Adipocyte (in vitro differentiated cells): ENCODE results near the gene RYR3.

Experiments used
- DNase-seq: peaks from one replicate; pipeline ENCODE4 v3.0.0-alpha.2; 2015; ENCODE audit warnings: low read depth
- H3K27me3 ChIP-seq: replicated peaks from 2 replicates; pipeline ENCODE4 v1.7.0; 2013; ENCODE audit warnings: mild to moderate bottlenecking, low read length, moderate library complexity; ENCODE audit not compliant: control insufficient read depth, insufficient read depth
- H3K36me3 ChIP-seq: 2 replicates; pipeline ENCODE4 v1.7.0; 2013; ENCODE audit warnings: low read length, mild to moderate bottlenecking, moderate library complexity; ENCODE audit not compliant: control insufficient read depth, insufficient read depth, severe bottlenecking
- H3K4me1 ChIP-seq: 2 replicates; pipeline ENCODE4 v1.7.0; 2013; ENCODE audit warnings: mild to moderate bottlenecking, low read length, moderate library complexity; ENCODE audit not compliant: control insufficient read depth, insufficient read depth
- H3K4me3 ChIP-seq: 2 replicates; pipeline ENCODE4 v1.7.0; 2013; ENCODE audit warnings: mild to moderate bottlenecking, low read length, moderate library complexity
- H3K9ac ChIP-seq: 2 replicates; pipeline ENCODE4 v1.7.0; 2013; ENCODE audit warnings: mild to moderate bottlenecking, low read length, moderate library complexity
- H3K9me3 ChIP-seq: 2 replicates; pipeline ENCODE4 v1.7.0; 2013; ENCODE audit warnings: mild to moderate bottlenecking, low read length, moderate library complexity; ENCODE audit not compliant: control insufficient read depth

Gene RYR3

GRCh38 chr15:33859992-33860545, 549.3 kb downstream of the RYR3 start:
- Histone ChIP-seq H3K9ac (no peak overlapping the region), H3K27me3 (no peaks in the 10 kb centered on the region), H3K36me3 (peaks cover 6% of the 10 kb centered on the region), H3K4me3 (no peak overlapping the region), H3K9me3 (no peaks in the 10 kb centered on the region), H3K4me1 (peaks cover 6% of the 10 kb centered on the region)
- no peak for DNase-seq

GRCh38 chr15:33860754-33861153, 550.0 kb downstream of the RYR3 start:
- Histone ChIP-seq H3K9me3 (no peaks in the 10 kb centered on the region), H3K36me3 (peaks cover 6% of the 10 kb centered on the region), H3K4me3 (no peak overlapping the region), H3K4me1 (peaks cover 12% of the 10 kb centered on the region), H3K9ac (no peak overlapping the region), H3K27me3 (no peaks in the 10 kb centered on the region)
- DNase-seq = peak; percentile 39

- Histone ChIP-seq H3K4me1 (peaks cover 17% of the 10 kb centered on the region), H3K36me3 (peaks cover 6% of the 10 kb centered on the region), H3K9ac (no peak overlapping the region), H3K9me3 (no peaks in the 10 kb centered on the region), H3K27me3 (no peaks in the 10 kb centered on the region), H3K4me3 (no peak overlapping the region)
- DNase-seq = no peak
Measured at GRCh38 chr15:33864360-33865075, 553.8 kb downstream of the RYR3 start.

GRCh38 chr15:33865416-33865815, 554.6 kb downstream of the RYR3 start:
- Histone ChIP-seq H3K36me3 (peaks cover 6% of the 10 kb centered on the region), H3K9ac (no peak overlapping the region), H3K4me1 (peaks cover 17% of the 10 kb centered on the region), H3K9me3 (no peaks in the 10 kb centered on the region), H3K27me3 (no peaks in the 10 kb centered on the region), H3K4me3 (no peak overlapping the region)
- peak; percentile 9 for DNase-seq

- H3K27me3 ChIP-seq = no peaks in the 10 kb centered on the region
- H3K4me3 ChIP-seq = no peak overlapping the region
- no peak for DNase-seq
Measured at GRCh38 chr15:33866101-33866737, 555.5 kb downstream of the RYR3 start.

GRCh38 chr15:33871980-33872379, 561.2 kb downstream of the RYR3 start:
- DNase-seq = no peak
- no peaks in the 10 kb centered on the region for H3K36me3 ChIP-seq
- H3K9me3 ChIP-seq = no peaks in the 10 kb centered on the region
- H3K27me3 ChIP-seq = no peaks in the 10 kb centered on the region
- no peak overlapping the region for H3K4me3 ChIP-seq
- H3K4me1 ChIP-seq = peaks cover 5% of the 10 kb centered on the region
- H3K9ac ChIP-seq = no peak overlapping the region

More at GRCh38 chr15:33866101-33866737, 555.5 kb downstream of the RYR3 start:
- H3K9ac ChIP-seq = no peak overlapping the region
- no peaks in the 10 kb centered on the region for H3K9me3 ChIP-seq
- H3K36me3 ChIP-seq = peaks cover 6% of the 10 kb centered on the region
- H3K4me1 ChIP-seq = peaks cover 11% of the 10 kb centered on the region

DNA sequence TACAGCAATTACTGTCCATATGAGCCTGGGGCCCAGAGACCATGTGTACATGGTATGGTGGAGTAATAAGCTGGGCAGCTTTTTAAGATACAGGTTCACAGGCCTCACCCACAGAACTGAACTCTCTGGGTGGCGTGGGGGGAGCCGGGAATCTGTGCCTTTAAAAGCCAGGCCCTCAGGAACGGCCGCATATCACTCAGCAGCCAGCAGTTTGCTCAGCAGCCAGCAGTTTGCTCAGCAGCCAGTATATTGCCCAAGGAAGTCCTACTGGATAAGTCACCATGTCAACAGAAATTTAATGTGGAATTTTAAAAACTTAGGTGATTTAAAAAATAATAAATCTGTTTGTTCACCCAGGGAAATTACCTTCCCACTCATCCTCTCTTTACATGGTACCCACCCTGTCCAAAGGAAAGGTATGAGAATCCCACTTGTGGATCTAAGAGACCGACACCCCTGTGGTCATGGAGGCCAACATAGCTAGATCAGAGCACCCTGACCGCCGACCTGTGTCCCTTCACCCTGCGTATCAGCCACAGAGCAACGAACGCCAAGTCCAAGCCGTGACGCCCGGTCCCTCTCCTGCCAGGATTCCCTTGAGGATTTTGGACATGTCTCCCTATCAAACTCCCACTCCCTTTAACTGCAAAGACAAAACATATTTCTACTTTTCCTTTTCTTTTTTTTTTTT, 561.8 kb downstream of the RYR3 start:
- Histone ChIP-seq H3K4me1 (peaks cover 5% of the 10 kb centered on the region), H3K9ac (no peak overlapping the region), H3K9me3 (no peaks in the 10 kb centered on the region), H3K36me3 (no peaks in the 10 kb centered on the region), H3K4me3 (no peak overlapping the region), H3K27me3 (no peaks in the 10 kb centered on the region)
- DNase-seq = no peak

DNA sequence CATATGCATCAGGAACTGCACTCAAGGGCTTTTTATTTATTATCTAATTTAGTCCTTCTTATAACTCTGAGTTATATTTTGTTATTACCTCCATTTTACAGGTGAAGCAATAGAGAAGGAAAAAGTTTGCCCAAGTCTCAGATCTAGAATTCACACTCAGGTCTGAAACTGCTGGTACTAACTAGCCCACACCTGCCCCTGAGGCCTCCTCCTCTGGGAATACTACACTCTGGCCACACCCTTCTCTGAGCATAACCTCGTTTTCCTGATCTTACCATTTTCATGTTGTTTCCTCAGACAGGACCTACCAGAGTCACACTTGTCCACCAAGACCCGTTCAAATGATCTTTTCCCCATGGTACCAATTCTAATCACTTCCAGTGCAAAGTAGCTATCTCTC, 563.4 kb downstream of the RYR3 start:
- no peak overlapping the region for H3K4me3 ChIP-seq
- no peak for DNase-seq
- no peak overlapping the region for H3K9ac ChIP-seq
- no peaks in the 10 kb centered on the region for H3K9me3 ChIP-seq
- no peaks in the 10 kb centered on the region for H3K27me3 ChIP-seq
- no peaks in the 10 kb centered on the region for H3K36me3 ChIP-seq
- H3K4me1 ChIP-seq = peaks cover 5% of the 10 kb centered on the region

DNA sequence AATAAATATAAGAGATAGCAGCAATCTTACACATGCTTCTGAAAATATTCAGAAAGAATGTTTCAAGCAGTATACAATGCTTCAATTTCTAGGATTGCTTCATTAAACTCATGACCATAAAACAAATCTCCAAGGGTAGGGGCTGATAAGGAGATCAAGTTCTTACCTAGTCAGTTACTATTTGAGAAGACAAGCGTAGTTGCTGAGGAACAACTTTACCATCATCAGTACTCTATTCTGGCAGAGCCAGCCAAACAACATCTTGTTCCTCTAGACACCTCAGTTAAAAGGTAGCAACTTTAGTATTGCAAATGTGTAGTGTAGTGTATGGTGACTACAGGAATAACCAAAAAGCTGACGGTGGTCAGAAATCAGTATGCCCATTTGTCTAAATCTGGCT, 572.2 kb downstream of the RYR3 start:
- no peaks in the 10 kb centered on the region for H3K4me1 ChIP-seq
- no peak for DNase-seq
- H3K36me3 ChIP-seq = no peaks in the 10 kb centered on the region
- no peak overlapping the region for H3K9ac ChIP-seq
- no peaks in the 10 kb centered on the region for H3K27me3 ChIP-seq
- no peak overlapping the region for H3K4me3 ChIP-seq
- H3K9me3 ChIP-seq = no peaks in the 10 kb centered on the region

GRCh38 chr15:33888176-33888575, 577.4 kb downstream of the RYR3 start:
- no peaks in the 10 kb centered on the region for H3K4me1 ChIP-seq
- H3K4me3 ChIP-seq = no peak overlapping the region
- H3K36me3 ChIP-seq = no peaks in the 10 kb centered on the region
- no peaks in the 10 kb centered on the region for H3K9me3 ChIP-seq
- DNase-seq = no peak
- no peak overlapping the region for H3K9ac ChIP-seq
- no peaks in the 10 kb centered on the region for H3K27me3 ChIP-seq

- no peak overlapping the region for H3K4me3 ChIP-seq
- DNase-seq = no peak
- no peak overlapping the region for H3K9ac ChIP-seq
- H3K9me3 ChIP-seq = no peaks in the 10 kb centered on the region
- H3K27me3 ChIP-seq = no peaks in the 10 kb centered on the region
- peaks cover 4% of the 10 kb centered on the region for H3K4me1 ChIP-seq
- no peaks in the 10 kb centered on the region for H3K36me3 ChIP-seq
Measured at GRCh38 chr15:33894193-33894592, 583.4 kb downstream of the RYR3 start.
